ENCODE measurements around the gene TUBB4B.

DNA sequence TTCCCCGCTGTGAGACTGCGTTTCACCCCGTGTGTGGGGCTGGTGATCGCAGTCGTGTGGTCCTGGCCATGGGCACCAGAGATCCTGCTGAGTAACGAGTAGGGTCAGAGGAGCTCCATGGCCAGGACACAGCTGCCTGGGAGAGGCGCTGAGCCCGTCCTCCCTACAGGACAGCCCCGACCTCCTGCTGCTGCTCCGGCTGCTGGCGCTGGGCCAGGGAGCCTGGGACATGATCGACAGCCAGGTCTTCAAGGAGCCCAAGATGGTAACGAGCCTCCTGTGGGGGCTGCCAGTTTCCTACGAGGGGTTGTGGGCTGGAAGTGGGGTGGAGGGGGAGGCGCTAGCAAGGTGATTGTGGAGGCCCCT is 25.1 kb downstream of the TUBB4B start:
- TF ChIP-seq, protein P1, sequence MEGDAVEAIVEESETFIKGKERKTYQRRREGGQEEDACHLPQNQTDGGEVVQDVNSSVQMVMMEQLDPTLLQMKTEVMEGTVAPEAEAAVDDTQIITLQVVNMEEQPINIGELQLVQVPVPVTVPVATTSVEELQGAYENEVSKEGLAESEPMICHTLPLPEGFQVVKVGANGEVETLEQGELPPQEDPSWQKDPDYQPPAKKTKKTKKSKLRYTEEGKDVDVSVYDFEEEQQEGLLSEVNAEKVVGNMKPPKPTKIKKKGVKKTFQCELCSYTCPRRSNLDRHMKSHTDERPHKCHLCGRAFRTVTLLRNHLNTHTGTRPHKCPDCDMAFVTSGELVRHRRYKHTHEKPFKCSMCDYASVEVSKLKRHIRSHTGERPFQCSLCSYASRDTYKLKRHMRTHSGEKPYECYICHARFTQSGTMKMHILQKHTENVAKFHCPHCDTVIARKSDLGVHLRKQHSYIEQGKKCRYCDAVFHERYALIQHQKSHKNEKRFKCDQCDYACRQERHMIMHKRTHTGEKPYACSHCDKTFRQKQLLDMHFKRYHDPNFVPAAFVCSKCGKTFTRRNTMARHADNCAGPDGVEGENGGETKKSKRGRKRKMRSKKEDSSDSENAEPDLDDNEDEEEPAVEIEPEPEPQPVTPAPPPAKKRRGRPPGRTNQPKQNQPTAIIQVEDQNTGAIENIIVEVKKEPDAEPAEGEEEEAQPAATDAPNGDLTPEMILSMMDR (IDR thresholded peaks at IDR 0.05) = no peak
- TF ChIP-seq POLR2A (IDR thresholded peaks at IDR 0.05) = no peak
